K562 (cell line): ENCODE data around the gene RIT2. TPM values are rescaled to one million over a fixed set of nuclear protein-coding genes. Genes with fewer than 3 reads are reported as not detected.

Experiments
- ATAC-seq: fragments of 200-7000 bp; cut with Tn5 transposase; 3 replicates; pipeline ENCODE4 v1.9.1; 2020; ENCODE audit warnings: moderate library complexity
- BruUV-seq: library from RNA; stranded (reverse); fragments of 400-500 nt; replicated peaks from 2 replicates; lab custom pipeline; 2021; lab: Mats Ljungman, UMichigan
- CTCF ChIA-PET: fragments of 300-600 bp; formaldehyde crosslinking; extraction: SDS; loops from one replicate; lab custom pipeline; 2021; ENCODE audit warnings: low intra/inter-chr PET ratio; lab: Yijun Ruan, JAX
- POLR2A ChIA-PET: fragments of 300-600, 350-650 bp; sonication (Branson Sonifier 250); formaldehyde crosslinking; extraction: SDS; loops from one replicate; lab custom pipeline; 2021; ENCODE audit warnings: antibody characterized with exemption, inconsistent platforms; lab: Yijun Ruan, JAX
- DNase-seq, 4 experiments: peaks; one replicate each; pipeline versions ENCODE4 v3.0.0 to v3.0.0-alpha.2; 2011 to 2018; ENCODE audit warnings: low spot score in 3 of 4, mixed read lengths in 3 of 4; ENCODE audit errors: extremely low read depth in 1 of 4
- FAIRE-seq: peaks from 2 replicates; lab custom pipeline; 2011; peaks lifted over from hg19 to GRCh38; lab: Jason Lieb, UNC
- H2AFZ ChIP-seq: 2 replicates; pipeline ENCODE4 v1.6.0; 2011; ENCODE audit warnings: low read depth, low read length, control low read depth, inconsistent platforms
- H3K27ac ChIP-seq: fragments of 200-600 bp; 3 replicates; pipeline ENCODE4 v1.8.0; 2011; ENCODE audit warnings: low read depth, mild to moderate bottlenecking, control low read depth, inconsistent platforms, low read length, moderate library complexity, mixed read lengths; ENCODE audit errors: extremely low read depth
- H3K27me3 ChIP-seq, 2 experiments: fragments of 300-600 bp in 1 of 2; 2 replicates in 1 of 2; 3 replicates in 1 of 2; pipeline versions ENCODE4 v1.6.0 to v1.8.0; 2011; ENCODE audit warnings: inconsistent platforms in 2 of 2, low read length in 2 of 2, mild to moderate bottlenecking in 1 of 2, mixed read lengths in 1 of 2, moderate library complexity in 1 of 2; ENCODE audit not compliant: control insufficient read depth in 2 of 2, insufficient read depth in 2 of 2
- H3K36me3 ChIP-seq: fragments of 300-600 bp; 3 replicates; pipeline ENCODE4 v1.8.0; 2011; ENCODE audit warnings: mild to moderate bottlenecking, low read length, inconsistent platforms; ENCODE audit not compliant: control insufficient read depth, insufficient read depth
- H3K4me1 ChIP-seq, 2 experiments: fragments of 200-600 bp in 1 of 2; replicated peaks in 1 of 2; 2 replicates in 1 of 2; 3 replicates in 1 of 2; pipeline versions ENCODE4 v1.5.1 to v1.8.0; 2011; ENCODE audit warnings: inconsistent platforms in 2 of 2, low read length in 2 of 2, mild to moderate bottlenecking in 1 of 2, mixed read lengths in 1 of 2, moderate library complexity in 1 of 2; ENCODE audit not compliant: control insufficient read depth in 2 of 2, insufficient read depth in 2 of 2
- H3K4me2 ChIP-seq: 2 replicates; pipeline ENCODE4 v1.6.1; 2011; ENCODE audit warnings: low read length, control low read depth, inconsistent platforms, mixed read lengths; ENCODE audit not compliant: insufficient read depth
- H3K4me3 ChIP-seq: fragments of 200-600 bp; sonication (generic), shearing (Covaris generic); 2 replicates; pipeline ENCODE4 v1.5.1; 2016; ENCODE audit warnings: control low read depth, inconsistent platforms
- H3K79me2 ChIP-seq: fragments of 200-600 bp; 3 replicates; pipeline ENCODE4 v1.8.0; 2011; ENCODE audit warnings: low read length, inconsistent platforms; ENCODE audit not compliant: control insufficient read depth, insufficient read depth
- H3K9ac ChIP-seq, 2 experiments: 2 replicates each; pipeline versions ENCODE4 v1.6.0 to v1.6.1; 2011; ENCODE audit warnings: low read depth in 2 of 2, low read length in 2 of 2, control low read depth in 1 of 2, inconsistent platforms in 1 of 2, mild to moderate bottlenecking in 1 of 2, mixed read lengths in 1 of 2; ENCODE audit not compliant: insufficient read depth in 1 of 2
- H3K9me1 ChIP-seq: one replicate; pipeline ENCODE4 v1.6.0; 2011; ENCODE audit warnings: inconsistent platforms, mild to moderate bottlenecking, low read length, moderate library complexity; ENCODE audit not compliant: control insufficient read depth, insufficient read depth
- H3K9me3 ChIP-seq: replicated peaks from 2 replicates; pipeline ENCODE4 v1.5.1; 2011; ENCODE audit warnings: low read depth, low read length, inconsistent platforms; ENCODE audit not compliant: control insufficient read depth, insufficient read depth
- H4K20me1 ChIP-seq: replicated peaks from 2 replicates; pipeline ENCODE4 v1.6.1; 2011; ENCODE audit warnings: low read length, inconsistent platforms, mixed read lengths; ENCODE audit not compliant: control insufficient read depth, insufficient read depth
- ADNP ChIP-seq: fragments of 200-800 bp; sonication (Bioruptor generic); IDR thresholded peaks from 2 replicates; pipeline ENCODE4 v1.6.1; 2016; ENCODE audit warnings: missing genetic modification characterization, missing compliant biosample characterization
- CBX5 ChIP-seq: IDR thresholded peaks from 2 replicates; pipeline ENCODE4 v1.6.1; 2014; ENCODE audit warnings: low read depth, borderline replicate concordance
- CEBPB ChIP-seq: fragments of 450-650 bp; IDR thresholded peaks from 2 replicates; pipeline ENCODE4 v1.6.1; 2016; ENCODE audit warnings: missing genetic modification characterization, missing compliant biosample characterization
- CREBBP ChIP-seq: IDR thresholded peaks from one replicate; pipeline ENCODE4 v1.6.1; 2012; ENCODE audit warnings: low read depth, mild to moderate bottlenecking, control low read depth, inconsistent platforms, low read length
- MCM2 ChIP-seq: fragments of 450-650 bp; IDR thresholded peaks from 2 replicates; pipeline ENCODE4 v1.6.1; 2017; ENCODE audit warnings: low read depth, mild to moderate bottlenecking
- MED1 ChIP-seq: sonication (generic); formaldehyde crosslinking; IDR thresholded peaks from 2 replicates; pipeline ENCODE4 v1.8.1; 2023; ENCODE audit warnings: missing genetic modification reagents, borderline replicate concordance
- TAF9B ChIP-seq: fragments of 450-650 bp; IDR thresholded peaks from 2 replicates; pipeline ENCODE4 v1.6.1; 2018; ENCODE audit warnings: mild to moderate bottlenecking; ENCODE audit not compliant: partially characterized antibody
- ZNF121 ChIP-seq: sonication (generic); formaldehyde crosslinking; conservative IDR thresholded peaks from 2 replicates; pipeline ENCODE4 v1.8.0; 2022; ENCODE audit warnings: missing genetic modification reagents
- ZNF277 ChIP-seq: fragments of 250-450 bp; sonication (Bioruptor Pico); IDR thresholded peaks from 2 replicates; pipeline ENCODE4 v1.8.0; 2022; ENCODE audit warnings: inconsistent platforms, mild to moderate bottlenecking, moderate library complexity, borderline replicate concordance
- ZNF507 ChIP-seq: conservative IDR thresholded peaks from 2 replicates; pipeline ENCODE4 v1.6.1; 2017; ENCODE audit warnings: missing genetic modification characterization, missing compliant biosample characterization
- ZNF589 ChIP-seq: fragments of 200-800 bp; sonication (Bioruptor generic); IDR thresholded peaks from 2 replicates; pipeline ENCODE4 v1.6.1; 2016; ENCODE audit warnings: low read depth, missing genetic modification characterization, missing compliant biosample characterization
- WGBS: fragments of 100-300 bp; shearing (Covaris generic); methylation state at CpG from one replicate; pipeline ENCODE4 v1.1.6; 2016; ENCODE audit warnings: low coverage, mixed read lengths; ENCODE audit not compliant: insufficient coverage; ENCODE audit errors: missing lambda C conversion rate; 5-methylcytosine and 5-hydroxymethylcytosine counted together
- in situ Hi-C: fragments of 300-500 bp; cut with MboI; formaldehyde crosslinking; loops from 4 replicates; pipeline ENCODE4 v1.15.0; 2018; ENCODE audit warnings: inconsistent platforms, mixed read lengths
- intact Hi-C: fragments of 100-400 bp; cut with micrococcal nuclease; formaldehyde crosslinking; loops from 2 replicates; pipeline ENCODE4 v1.14.2; 2022
- polyA plus RNA-seq, 8 experiments: library from polyadenylated mRNA; depleted of rRNA in 4 of 8; stranded (reverse) in 5 of 8; unstranded in 3 of 8; fragments of >200 nt; fragmentation: Nextera tagmentation in 2 of 8; fragmentation: Illumina TruSeq in 1 of 8; extraction: Ambion mirVana in 2 of 8; extraction: Trizol in 1 of 8; gene quantifications; 2 replicates each; pipeline versions ENCODE4 v1.2.1 to v1.2.3, GENCODE V29; 2011 to 2014; ENCODE audit warnings: inconsistent platforms in 1 of 8, missing spikeins in 1 of 8
- total RNA-seq, 7 experiments: library from RNA; depleted of rRNA in 6 of 7; stranded (reverse); fragments of >200 nt in 6 of 7; fragmentation: Illumina TruSeq in 2 of 7; extraction: Trizol in 2 of 7; gene quantifications; 2 replicates each; pipeline versions ENCODE4 v1.2.1 to v1.2.3, GENCODE V29; 2011 to 2021; ENCODE audit warnings: low replicate concordance in 1 of 7
- TF ChIP-seq, protein P1 (sequence below), 2 experiments: IDR thresholded peaks; 2 replicates each; pipeline ENCODE4 v1.6.1; 2011; ENCODE audit warnings: borderline replicate concordance in 1 of 2, control low read depth in 1 of 2, low read depth in 1 of 2, low read length in 1 of 2, mild to moderate bottlenecking in 1 of 2, mixed read lengths in 1 of 2, moderate library complexity in 1 of 2; ENCODE audit not compliant: insufficient read depth in 1 of 2, insufficient read length in 1 of 2, poor library complexity in 1 of 2, severe bottlenecking in 1 of 2; ENCODE audit errors: extremely low read depth in 1 of 2

RIT2 gene
- total and polyA plus RNA-seq, 9 of the 15 experiments (the other 6 are each of a cell fraction or from before 2014, with no cell fraction given): not detected

DNA sequence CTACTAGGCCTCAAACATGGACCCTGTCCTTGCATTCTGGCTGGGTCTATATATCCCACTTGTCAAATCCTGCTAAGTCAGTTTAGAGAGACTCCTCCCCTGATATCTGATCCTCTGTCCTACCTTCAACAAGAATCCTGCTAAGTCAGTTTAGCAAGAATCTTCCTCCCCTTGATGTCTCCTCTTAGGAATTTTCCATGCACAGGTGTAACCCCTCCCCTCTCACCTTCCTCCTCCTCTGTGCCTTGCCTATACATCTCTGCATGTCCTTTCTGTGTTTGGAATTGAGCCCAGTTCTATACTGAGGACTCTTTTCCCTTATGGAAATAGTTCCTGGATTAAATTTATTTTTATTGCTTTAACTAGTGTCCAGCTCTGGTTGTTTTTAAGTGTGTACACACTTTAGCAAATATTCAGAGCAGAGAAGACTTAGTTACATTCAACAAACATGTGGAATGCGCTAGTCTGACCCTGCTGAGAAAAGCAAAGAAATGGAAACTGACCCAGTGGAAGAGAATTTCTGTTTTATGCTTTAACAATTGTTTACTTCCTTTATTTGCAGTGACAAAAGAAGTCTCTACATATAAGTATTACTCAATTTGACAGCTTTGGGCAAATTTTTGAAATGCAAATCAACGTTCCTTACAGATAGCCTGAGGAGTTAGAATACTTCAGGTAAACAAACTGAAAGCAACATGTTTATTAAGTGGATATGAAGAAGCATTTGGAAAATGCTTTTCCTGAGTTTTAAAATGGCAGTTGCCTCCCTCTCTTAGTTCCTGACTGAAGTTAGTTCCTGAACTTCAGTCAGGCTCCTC, 80.6 kb downstream of the RIT2 start:
- H3K9me1 ChIP-seq: no peaks in the 10 kb centered on the region
- no peak for TF ChIP-seq MED1 (CRISPR knock-in tag)
- no peak for TF ChIP-seq TAF9B
- ATAC-seq (no peak), DNase-seq (no peak), FAIRE-seq (no peak)
- H2AFZ ChIP-seq: no peak overlapping the region
- no peak overlapping the region for H3K4me2 ChIP-seq
- 0% methylated on average over 2 of the region's 2 CpGs for WGBS
- no peak overlapping the region for H3K4me3 ChIP-seq
- no peaks in the 10 kb centered on the region for H3K27me3 ChIP-seq
- ChIA-PET POLR2A (no interaction called here), CTCF (no interaction called here)
- no peaks in the 10 kb centered on the region for H4K20me1 ChIP-seq
- H3K36me3 ChIP-seq: no peaks in the 10 kb centered on the region
- H3K79me2 ChIP-seq: no peaks in the 10 kb centered on the region
- in situ Hi-C loops (no loop called here), intact Hi-C loops (no loop called here)
- H3K9me3 ChIP-seq: no peaks in the 10 kb centered on the region
- no TSS peak for BruUV-seq
- H3K9ac ChIP-seq: no peak overlapping the region
- no peak overlapping the region for H3K27ac ChIP-seq
- no peaks in the 10 kb centered on the region for H3K4me1 ChIP-seq

GRCh38 chr18:43031169-43031568, 84.3 kb downstream of the RIT2 start:
- H3K9me3 ChIP-seq: no peaks in the 10 kb centered on the region
- H3K4me3 ChIP-seq: no peak overlapping the region
- no peak for ATAC-seq
- intact Hi-C loops: no loop called here
- H3K27me3 ChIP-seq: no peaks in the 10 kb centered on the region
- no TSS peak for BruUV-seq
- WGBS: 0% methylated on average over 1 of the region's 1 CpG
- H3K36me3 ChIP-seq: no peaks in the 10 kb centered on the region
- H3K4me1 ChIP-seq: no peaks in the 10 kb centered on the region
- H3K79me2 ChIP-seq: no peaks in the 10 kb centered on the region
- no peaks in the 10 kb centered on the region for H3K9me1 ChIP-seq
- no peak overlapping the region for H2AFZ ChIP-seq
- H3K27ac ChIP-seq: no peak overlapping the region
- in situ Hi-C loops: no loop called here
- no peak for FAIRE-seq
- H3K9ac ChIP-seq: no peak overlapping the region
- no peak overlapping the region for H3K4me2 ChIP-seq
- no peak for DNase-seq
- H4K20me1 ChIP-seq: no peaks in the 10 kb centered on the region
- POLR2A ChIA-PET: no interaction called here
- CTCF ChIA-PET: no interaction called here
- TF ChIP-seq, protein P1, sequence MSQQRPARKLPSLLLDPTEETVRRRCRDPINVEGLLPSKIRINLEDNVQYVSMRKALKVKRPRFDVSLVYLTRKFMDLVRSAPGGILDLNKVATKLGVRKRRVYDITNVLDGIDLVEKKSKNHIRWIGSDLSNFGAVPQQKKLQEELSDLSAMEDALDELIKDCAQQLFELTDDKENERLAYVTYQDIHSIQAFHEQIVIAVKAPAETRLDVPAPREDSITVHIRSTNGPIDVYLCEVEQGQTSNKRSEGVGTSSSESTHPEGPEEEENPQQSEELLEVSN (IDR thresholded peaks at IDR 0.05; ENCODE audit: borderline replicate concordance in 1 of 2, extremely low read depth in 1 of 2, insufficient read depth in 1 of 2, insufficient read length in 1 of 2, low read depth in 1 of 2, low read length in 1 of 2, poor library complexity in 1 of 2, severe bottlenecking in 1 of 2): no peak
- no peak for TF ChIP-seq MCM2
- TF ChIP-seq CEBPB (tag): no peak
- TF ChIP-seq ZNF277 (CRISPR knock-in tag): no peak
- no peak for TF ChIP-seq CREBBP
- TF ChIP-seq ZNF121 (CRISPR knock-in tag): no peak
- TF ChIP-seq ZNF589 (CRISPR knock-in tag): no peak
- no peak for TF ChIP-seq ADNP (tag)
- TF ChIP-seq ZNF507: no peak
- no peak for TF ChIP-seq CBX5
